HG02973 (cell line): ENCODE results near the gene CHN1.

Source experiments
- ATAC-seq: cut with Tn5 transposase; IDR thresholded peaks from one replicate; pipeline ENCODE4 v1.9.1; 2021; ENCODE audit warnings: moderate library complexity; ENCODE audit not compliant: unreplicated experiment

The CHN1 gene

GRCh38 chr2:175011505-175011904 is 6.3 kb upstream of the CHN1 start:
- no peak for ATAC-seq

DNA sequence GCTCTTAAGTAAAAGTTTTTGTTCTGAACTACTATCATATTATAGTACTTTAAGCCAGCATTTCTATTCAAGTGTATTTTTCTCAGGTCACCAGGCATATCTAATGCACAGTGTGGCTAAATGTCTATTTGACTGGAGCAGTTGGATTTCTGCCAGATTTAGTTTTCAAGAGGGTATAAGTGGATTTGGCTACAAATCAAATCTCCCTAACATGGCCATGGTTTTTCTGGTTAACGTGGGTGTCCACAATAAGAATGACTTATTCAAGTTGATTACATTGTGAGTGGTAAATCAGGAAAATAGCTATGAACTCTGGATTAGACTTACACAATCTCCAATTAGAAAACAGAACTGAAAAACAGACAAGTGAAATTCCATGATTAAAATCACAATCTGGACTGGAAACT is 5.7 kb upstream of the CHN1 start:
- ATAC-seq: no peak

- no peak for ATAC-seq
Observed at GRCh38 chr2:175009917-175010621, 4.9 kb upstream of the CHN1 start.

- ATAC-seq: no peak
Observed at GRCh38 chr2:175008801-175009495, 3.8 kb upstream of the CHN1 start.

DNA sequence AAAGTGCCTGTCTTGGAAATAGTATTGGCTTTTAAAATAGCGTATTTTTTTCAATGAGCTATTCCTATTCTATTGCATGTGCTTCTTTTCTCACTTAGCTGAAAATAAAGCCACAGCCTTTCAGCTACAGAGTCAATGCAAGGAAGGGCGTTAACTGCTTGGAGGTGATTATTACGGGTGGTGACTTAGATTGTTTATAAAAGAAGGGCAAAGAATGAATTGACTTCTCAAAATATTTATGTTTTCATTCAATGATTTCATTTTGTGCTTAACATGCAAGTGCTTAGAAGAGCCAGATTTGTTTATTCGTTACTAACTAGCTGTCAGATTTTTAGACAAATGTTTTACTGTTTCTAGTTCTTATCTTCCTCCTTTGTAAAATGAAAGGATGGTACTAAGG is 2.8 kb upstream of the CHN1 start:
- no peak for ATAC-seq

- ATAC-seq: no peak
Observed at GRCh38 chr2:175007510-175007909, 2.3 kb upstream of the CHN1 start.

GRCh38 chr2:175006281-175006680 is 1.1 kb upstream of the CHN1 start:
- ATAC-seq: no peak

DNA sequence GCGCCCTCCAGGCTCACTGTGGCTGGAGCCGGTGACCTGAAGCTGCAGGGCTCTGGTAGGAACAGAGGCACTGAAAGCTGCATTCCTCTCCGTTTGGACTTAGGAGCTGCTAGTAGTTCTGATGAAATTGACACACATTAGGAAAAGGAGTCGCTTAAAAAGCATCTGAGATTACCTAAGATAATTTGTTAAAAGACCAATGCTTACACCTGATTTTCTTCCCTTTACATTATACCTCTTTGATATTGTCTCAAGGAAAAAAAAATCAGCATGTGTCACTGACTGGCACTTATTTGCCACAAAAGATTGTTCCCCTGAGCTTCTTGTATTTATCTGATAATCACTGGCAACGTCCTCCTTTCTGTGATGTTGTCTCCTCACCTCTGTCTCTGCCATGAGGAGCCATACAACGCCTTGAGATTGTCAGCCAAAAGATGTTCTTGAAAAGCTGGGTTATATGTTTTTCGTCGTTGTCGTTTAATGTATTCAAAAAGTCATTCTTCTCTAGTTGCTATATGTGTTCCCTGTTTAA is 618 bp upstream of the CHN1 start:
- no peak for ATAC-seq

- peak; percentile 15 for ATAC-seq
Observed at GRCh38 chr2:175004730-175004979, 526 bp downstream of the CHN1 start.

GRCh38 chr2:175003875-175004729 is 1.1 kb downstream of the CHN1 start:
- ATAC-seq: no peak

DNA sequence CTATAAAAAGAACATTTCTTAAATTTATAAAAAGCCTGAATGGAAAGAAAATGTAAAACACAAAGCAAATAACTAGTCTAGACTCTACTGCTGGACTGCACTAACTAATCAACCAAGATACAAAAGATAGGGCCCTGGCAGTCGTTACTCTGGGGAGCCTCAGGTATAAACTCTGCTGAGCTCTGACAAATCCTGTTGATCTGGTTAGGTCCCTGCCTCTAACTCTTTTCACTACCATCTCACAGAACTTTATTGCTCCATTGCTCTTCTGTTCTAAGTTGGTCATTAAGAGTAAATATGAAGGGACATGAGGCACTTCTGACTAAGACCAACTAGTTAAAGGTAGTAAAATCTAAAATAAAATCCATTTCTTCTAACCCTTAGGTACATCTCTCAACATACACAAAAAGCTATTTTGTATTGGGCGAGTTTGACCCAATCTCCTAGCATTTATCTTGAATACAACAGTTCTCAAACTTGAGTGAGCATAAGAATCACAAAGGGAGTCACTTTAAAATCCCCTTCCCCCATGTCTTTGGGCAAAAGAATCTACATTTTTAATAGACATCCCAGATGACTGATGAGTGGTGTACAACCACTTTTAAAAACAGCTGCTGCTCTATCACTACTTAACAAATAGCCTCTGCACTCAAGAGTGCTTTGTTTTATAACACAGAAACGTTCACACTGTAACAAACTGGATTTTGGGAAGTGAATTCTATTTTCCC is 2.5 kb downstream of the CHN1 start:
- ATAC-seq: no peak

DNA sequence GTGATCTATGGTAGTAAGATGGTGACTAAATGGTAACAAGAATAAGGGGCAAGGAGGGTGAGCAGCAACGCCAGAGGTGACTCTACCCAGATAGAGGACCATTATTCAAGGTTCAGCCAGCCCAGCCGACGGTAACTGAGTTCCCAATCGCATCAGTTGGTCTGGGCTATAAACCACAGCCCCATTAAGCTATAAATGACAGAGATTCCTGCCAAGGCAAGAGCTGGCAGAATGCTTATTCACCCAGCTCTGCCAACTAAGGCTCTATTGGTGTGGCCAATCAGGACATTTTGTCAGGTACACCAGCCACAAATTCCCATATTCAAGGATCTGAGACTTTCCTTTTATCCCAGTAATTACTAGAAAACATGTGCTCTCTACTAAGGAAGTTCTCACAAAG is 3.6 kb downstream of the CHN1 start:
- ATAC-seq: no peak

DNA sequence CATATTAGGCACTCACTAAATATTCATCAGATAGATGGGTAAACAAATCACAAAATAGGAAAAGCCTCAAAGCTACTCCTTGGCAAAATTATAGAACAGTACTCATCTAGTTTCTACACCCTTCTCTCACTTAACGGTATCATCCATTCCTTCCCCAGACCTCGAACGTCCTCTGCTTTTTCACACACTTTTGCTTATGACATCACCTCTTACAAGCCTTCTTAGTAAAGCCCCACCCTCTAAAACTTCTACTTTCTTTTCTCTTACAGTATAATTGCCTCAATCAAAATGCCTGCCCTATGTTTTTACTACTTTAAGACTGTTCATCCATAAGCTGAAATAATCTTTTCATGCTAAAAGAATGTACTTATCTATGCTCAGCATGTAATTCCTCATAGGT is 8.1 kb downstream of the CHN1 start:
- no peak for ATAC-seq

GRCh38 chr2:174996622-174997021 is 8.6 kb downstream of the CHN1 start:
- no peak for ATAC-seq

DNA sequence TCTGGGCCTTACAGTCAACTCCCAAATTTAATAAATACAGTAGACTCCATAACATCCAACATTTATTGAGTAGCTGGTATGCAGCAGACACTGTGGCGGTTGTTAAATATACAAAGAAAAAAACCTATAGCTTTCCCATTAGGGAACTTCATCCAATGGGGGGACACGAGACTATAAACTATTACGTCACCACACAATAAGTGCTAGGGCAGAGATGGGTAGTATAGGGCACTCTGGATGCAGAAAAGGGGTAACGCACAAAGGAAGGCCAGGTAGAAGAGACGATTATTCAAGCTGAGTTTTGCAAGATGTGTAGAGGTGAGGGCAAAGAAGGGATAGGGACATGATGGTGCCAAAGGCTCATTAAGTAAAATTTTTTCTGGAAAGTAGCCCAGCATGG is 10.8 kb downstream of the CHN1 start:
- no peak for ATAC-seq

- ATAC-seq: no peak
Observed at GRCh38 chr2:174992886-174993285, 12.3 kb downstream of the CHN1 start.

GRCh38 chr2:174985614-174986013 is 19.6 kb downstream of the CHN1 start:
- no peak for ATAC-seq

DNA sequence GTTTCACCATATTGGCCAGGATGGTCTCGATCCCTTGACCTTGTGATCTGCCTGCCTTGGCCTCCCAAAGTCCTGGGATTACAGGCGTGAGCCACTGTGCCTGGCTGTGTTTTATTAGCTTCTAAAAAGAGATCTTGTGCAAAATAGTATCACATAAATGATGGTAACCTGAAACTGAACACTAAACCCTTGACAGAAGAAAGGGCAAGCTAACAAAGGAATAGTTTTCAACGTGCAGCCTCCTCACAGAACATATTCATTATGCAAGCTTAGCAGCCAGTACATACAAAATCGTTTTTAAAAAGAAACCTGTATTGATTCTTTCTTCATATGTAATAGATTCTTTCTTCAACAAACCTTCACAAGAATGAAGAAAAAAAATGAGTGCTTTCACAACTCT is 20.6 kb downstream of the CHN1 start:
- no peak for ATAC-seq

- no peak for ATAC-seq
Observed at GRCh38 chr2:174981331-174981730, 23.9 kb downstream of the CHN1 start.

DNA sequence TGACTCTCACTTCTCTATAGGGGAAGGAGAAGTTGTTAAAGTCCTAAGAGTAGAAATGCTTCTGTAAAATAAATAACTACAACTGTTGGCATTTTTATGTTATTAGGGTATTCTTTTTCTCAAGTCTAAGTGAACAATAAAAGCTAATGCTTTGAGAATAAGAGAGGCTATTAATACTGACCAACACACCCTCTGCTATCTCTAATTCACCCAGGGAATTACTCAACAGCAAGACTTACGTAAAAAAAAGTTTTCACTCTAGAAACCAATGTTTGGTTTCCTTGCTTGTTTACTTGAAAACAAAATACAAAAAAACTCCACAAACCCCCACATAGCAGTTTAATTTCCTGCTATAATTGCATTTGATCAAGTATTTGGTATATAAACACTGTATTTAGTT is 25.2 kb downstream of the CHN1 start:
- no peak for ATAC-seq

DNA sequence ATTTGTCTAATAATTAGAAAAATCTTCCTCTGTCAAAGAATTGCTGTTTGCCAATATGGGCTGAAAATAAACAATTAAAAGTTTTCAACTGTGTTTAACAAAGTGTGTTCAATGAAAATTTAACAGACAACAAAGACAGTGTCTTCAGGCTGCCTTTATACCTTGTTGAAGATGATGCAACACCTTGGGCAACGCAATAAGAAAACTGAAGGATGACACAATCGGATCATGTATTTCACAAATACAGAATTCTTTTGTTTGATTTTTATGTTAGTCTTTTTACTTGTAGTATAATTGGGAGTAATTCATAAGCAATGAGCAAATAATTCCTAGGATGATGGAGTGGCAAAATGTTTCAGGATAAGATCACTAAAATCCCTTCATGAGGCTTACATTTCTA is 27.8 kb downstream of the CHN1 start:
- ATAC-seq: no peak
